Activated CD8-positive, alpha-beta memory T cell treated with anti-CD3 and anti-CD28 coated beads for 36 hours (primary cell): ENCODE results near the gene TMPRSS3. TPM values are rescaled to one million over a fixed set of nuclear protein-coding genes. Genes with fewer than 3 reads are reported as not detected.

Source experiments
- CTCF ChIA-PET: fragments of 350-600 bp; sonication (Branson Sonifier 250); formaldehyde crosslinking; loops from one replicate; lab custom pipeline; 2021; ENCODE audit warnings: antibody characterized with exemption; lab: Charles Lee
- POLR2A ChIA-PET: fragments of 350-600 bp; sonication (Branson Sonifier 250); formaldehyde crosslinking; loops from one replicate; lab custom pipeline; 2021; ENCODE audit warnings: antibody characterized with exemption; lab: Charles Lee
- total RNA-seq, 2 experiments: library from RNA; stranded (reverse); gene quantifications; one replicate each; pipeline ENCODE4 v1.2.3, GENCODE V29; 2021

The TMPRSS3 gene
- total RNA-seq, 2 experiments from 2014 or later = 31.2 to 33.8 TPM

GRCh38 chr21:42385619-42386018 is 10.2 kb downstream of the TMPRSS3 start:
- ChIA-PET POLR2A (interaction anchor here (1.0 kb wide), 1 partner anchor 26 kb away, joined by 3 read pairs; no protein-coding TSS in a partner anchor), CTCF (interaction anchor here (0.6 kb wide), 1 partner anchor 115 kb away, joined by 6 read pairs; no protein-coding TSS in a partner anchor)

GRCh38 chr21:42384989-42385388 is 10.9 kb downstream of the TMPRSS3 start:
- CTCF ChIA-PET = no interaction called here
- POLR2A ChIA-PET = no interaction called here

- CTCF ChIA-PET = interaction anchor here (2.1 kb wide), 1 partner anchor 24 kb away, joined by 4 read pairs; no protein-coding TSS in a partner anchor
- POLR2A ChIA-PET = no interaction called here
Measured at GRCh38 chr21:42384156-42384945, 11.5 kb downstream of the TMPRSS3 start.

- CTCF ChIA-PET = interaction anchor here (2.0 to 2.1 kb wide), 2 partner anchors 10 to 23 kb away, joined by 4 to 8 read pairs; no protein-coding TSS in a partner anchor
- POLR2A ChIA-PET = interaction anchor here (0.5 kb wide), 1 partner anchor 60 kb away, joined by 3 read pairs; no protein-coding TSS in a partner anchor
Measured at GRCh38 chr21:42383331-42383730, 12.5 kb downstream of the TMPRSS3 start.

GRCh38 chr21:42382915-42383314 is 12.9 kb downstream of the TMPRSS3 start:
- ChIA-PET CTCF (interaction anchor here (0.6 to 2.2 kb wide), 6 partner anchors 10 to 44 kb away, joined by 3 to 11 read pairs (median 6); partner anchors contain the start of gene UBASH3A), POLR2A (no interaction called here)

GRCh38 chr21:42381347-42381984 is 14.4 kb downstream of the TMPRSS3 start:
- ChIA-PET POLR2A (interaction anchor here (0.6 kb wide), 1 partner anchor 22 kb away, joined by 3 read pairs; the partner anchor contains the start of gene UBASH3A), CTCF (interaction anchor here (0.7 to 2.2 kb wide), 16 partner anchors 8 to 69 kb away, joined by 3 to 11 read pairs (median 3); partner anchors contain the start of gene UBASH3A)

GRCh38 chr21:42379426-42380215 is 16.2 kb downstream of the TMPRSS3 start:
- ChIA-PET CTCF (no interaction called here), POLR2A (no interaction called here)

GRCh38 chr21:42378418-42378817 is 17.4 kb downstream of the TMPRSS3 start:
- CTCF ChIA-PET = no interaction called here

GRCh38 chr21:42377951-42378340 is 17.9 kb downstream of the TMPRSS3 start:
- ChIA-PET CTCF (no interaction called here), POLR2A (no interaction called here)

More at GRCh38 chr21:42378418-42378817, 17.4 kb downstream of the TMPRSS3 start:
- POLR2A ChIA-PET = no interaction called here

- CTCF ChIA-PET = no interaction called here
- POLR2A ChIA-PET = no interaction called here
Measured at GRCh38 chr21:42377211-42377950, 18.5 kb downstream of the TMPRSS3 start.

GRCh38 chr21:42376338-42376982 is 19.4 kb downstream of the TMPRSS3 start:
- ChIA-PET POLR2A (no interaction called here), CTCF (no interaction called here)

- ChIA-PET CTCF (no interaction called here), POLR2A (interaction anchor here (1.0 kb wide), 1 partner anchor 16 kb away, joined by 5 read pairs; no protein-coding TSS in a partner anchor)
Measured at GRCh38 chr21:42375966-42376337, 19.9 kb downstream of the TMPRSS3 start.

GRCh38 chr21:42375506-42375905 is 20.3 kb downstream of the TMPRSS3 start:
- POLR2A ChIA-PET = interaction anchor here (1.0 to 1.3 kb wide), 2 partner anchors 17 to 38 kb away, joined by 3 to 5 read pairs; no protein-coding TSS in a partner anchor

GRCh38 chr21:42374864-42375499 is 20.9 kb downstream of the TMPRSS3 start:
- CTCF ChIA-PET = interaction anchor here (0.7 to 1.5 kb wide), 3 partner anchors 18 to 75 kb away, joined by 3 to 4 read pairs (median 3); no protein-coding TSS in a partner anchor
- POLR2A ChIA-PET = interaction anchor here (1.0 to 1.3 kb wide), 2 partner anchors 17 to 37 kb away, joined by 3 to 5 read pairs; no protein-coding TSS in a partner anchor

More at GRCh38 chr21:42375506-42375905, 20.3 kb downstream of the TMPRSS3 start:
- CTCF ChIA-PET = interaction anchor here (1.5 kb wide), 1 partner anchor 66 kb away, joined by 4 read pairs; no protein-coding TSS in a partner anchor

GRCh38 chr21:42374457-42374856 is 21.4 kb downstream of the TMPRSS3 start:
- CTCF ChIA-PET = interaction anchor here (0.7 to 1.5 kb wide), 3 partner anchors 19 to 75 kb away, joined by 3 to 4 read pairs (median 3); no protein-coding TSS in a partner anchor
- POLR2A ChIA-PET = interaction anchor here (1.3 kb wide), 1 partner anchor 37 kb away, joined by 3 read pairs; no protein-coding TSS in a partner anchor

- POLR2A ChIA-PET = interaction anchor here (1.3 kb wide), 1 partner anchor 36 kb away, joined by 3 read pairs; no protein-coding TSS in a partner anchor
Measured at GRCh38 chr21:42373908-42374455, 21.9 kb downstream of the TMPRSS3 start.

More at GRCh38 chr21:42373908-42374455, 21.9 kb downstream of the TMPRSS3 start:
- CTCF ChIA-PET = interaction anchor here (0.7 to 1.5 kb wide), 3 partner anchors 8 to 64 kb away, joined by 3 to 4 read pairs (median 4); no protein-coding TSS in a partner anchor
